ENCODE data around the gene AMOTL1. TPM values are rescaled to one million over a fixed set of nuclear protein-coding genes. Genes with fewer than 3 reads are reported as not detected.
A peak's percentile ranks its signal among the peaks of the same experiment; 100 is the strongest.

Gene AMOTL1
- total RNA-seq, 1 donor: 64.7 TPM

DNA sequence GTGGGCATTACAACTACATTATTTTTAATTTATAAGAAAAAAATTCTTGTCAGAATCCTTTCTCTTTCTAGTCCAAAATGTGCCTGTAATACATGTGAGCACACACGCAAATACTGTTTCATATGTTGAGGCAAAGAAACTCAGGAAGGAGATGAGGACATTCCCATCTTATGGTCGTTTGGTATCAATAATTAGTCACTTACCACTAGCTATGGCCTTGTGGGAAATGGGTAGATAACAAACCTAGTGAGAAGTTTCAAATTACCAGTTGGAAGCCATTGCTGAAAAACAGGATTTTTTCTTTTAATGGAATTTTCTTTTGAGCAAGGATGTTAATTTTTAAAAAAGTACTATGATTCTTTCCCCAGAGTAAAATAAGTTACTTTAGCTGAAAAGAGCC lies 25.7 kb downstream of the AMOTL1 start:
- H3K4me3 ChIP-seq (ENCODE audit: low read depth, low read length): peak overlapping the region; percentile 6
- TF ChIP-seq CTCF (IDR thresholded peaks at IDR 0.05; ENCODE audit: insufficient read depth, low read length): no peak
- peak; percentile 70 for DNase-seq (ENCODE audit: low read depth)

GRCh38 chr11:94794287-94795168 lies 26.4 kb downstream of the AMOTL1 start:
- H3K4me3 ChIP-seq (ENCODE audit: low read depth, low read length): peak overlapping the region; percentile 32
- TF ChIP-seq CTCF (IDR thresholded peaks at IDR 0.05; ENCODE audit: insufficient read depth, low read length): no peak
- DNase-seq (ENCODE audit: low read depth): peak; percentile 96

GRCh38 chr11:94795476-94796189 lies 27.5 kb downstream of the AMOTL1 start:
- H3K4me3 ChIP-seq (ENCODE audit: low read depth, low read length): peak overlapping the region; percentile 32
- no peak for DNase-seq (ENCODE audit: low read depth)
- no peak for TF ChIP-seq CTCF (IDR thresholded peaks at IDR 0.05; ENCODE audit: insufficient read depth, low read length)

- H3K4me3 ChIP-seq (ENCODE audit: low read depth, low read length): no peak overlapping the region
- no peak for DNase-seq (ENCODE audit: low read depth)
- TF ChIP-seq CTCF (IDR thresholded peaks at IDR 0.05; ENCODE audit: insufficient read depth, low read length): no peak
These were observed 28.0 kb downstream of the AMOTL1 start for GRCh38 chr11:94796190-94796580.

DNA sequence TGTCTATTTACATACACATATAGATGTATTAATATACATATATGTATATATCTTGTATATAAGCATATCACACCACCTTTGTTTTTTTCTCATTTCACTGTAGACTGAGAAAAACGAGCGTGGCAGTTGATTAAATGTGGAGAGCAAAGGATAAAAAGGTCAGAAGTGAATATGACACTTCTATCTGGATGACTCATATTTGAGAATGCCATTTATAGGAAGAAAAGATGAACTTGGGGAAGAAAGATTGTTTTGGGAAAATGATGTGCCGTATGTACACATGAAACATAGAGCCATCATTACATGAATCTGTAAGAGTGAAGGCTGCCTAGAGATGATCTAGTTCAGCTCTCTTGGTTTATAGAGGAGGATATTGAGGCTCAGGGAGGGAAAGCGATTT lies 28.7 kb downstream of the AMOTL1 start:
- no peak for TF ChIP-seq CTCF (IDR thresholded peaks at IDR 0.05; ENCODE audit: insufficient read depth, low read length)
- no peak for DNase-seq (ENCODE audit: low read depth)

GRCh38 chr11:94799726-94800125 lies 31.6 kb downstream of the AMOTL1 start:
- no peak for TF ChIP-seq CTCF (IDR thresholded peaks at IDR 0.05; ENCODE audit: insufficient read depth, low read length)
- no peak for DNase-seq (ENCODE audit: low read depth)
- no peak overlapping the region for H3K4me3 ChIP-seq (ENCODE audit: low read depth, low read length)

More for the DNA sequence above, 28.7 kb downstream of the AMOTL1 start:
- no peak overlapping the region for H3K4me3 ChIP-seq (ENCODE audit: low read depth, low read length)

Measured in fibroblast of the aortic adventitia (primary cell).